Peyer's patch (tissue), 4 donors: ENCODE results near the gene FKBP15. TPM values are rescaled to one million over a fixed set of nuclear protein-coding genes. Genes with fewer than 3 reads are reported as not detected.
"Not testable (repeated sequence)": the region's sequence is repeated elsewhere in the genome, so short reads cannot be mapped to it uniquely, and the experiment has no call there.

Source experiments
- DNase-seq, 3 donors: peaks; one replicate each; pipeline ENCODE4 v3.0.0-alpha.2; 2017 to 2019
- H3K27ac ChIP-seq, 4 donors: fragments of 200-600 bp; sonication (generic); one replicate each; pipeline ENCODE4 v1.5.1; 2016 to 2019
- H3K27me3 ChIP-seq, 2 donors: fragments of 200-600 bp; sonication (generic); one replicate each; pipeline ENCODE4 v1.5.1; 2019
- H3K36me3 ChIP-seq, 3 donors: fragments of 200-600 bp; sonication (generic); one replicate each; pipeline ENCODE4 v1.5.1; 2016 to 2019
- H3K4me1 ChIP-seq, 4 donors: fragments of 200-600 bp; sonication (generic); one replicate each; pipeline ENCODE4 v1.5.1; 2016 to 2019
- H3K4me3 ChIP-seq, 4 donors: fragments of 200-600 bp; sonication (generic); 1 replicate in 3 of 4; 2 replicates in 1 of 4; pipeline ENCODE4 v1.5.1; 2016 to 2019; ENCODE audit warnings: mild to moderate bottlenecking in 1 of 4
- H3K9me3 ChIP-seq, 4 donors: fragments of 200-600 bp; sonication (generic); one replicate each; pipeline ENCODE4 v1.5.1; 2016 to 2019; ENCODE audit warnings: mild to moderate bottlenecking in 1 of 4
- POLR2A ChIP-seq, 2 donors: fragments of 450-650 bp; IDR thresholded peaks; one replicate each; pipeline ENCODE4 v1.5.1; 2017; ENCODE audit warnings: antibody characterized with exemption in 2 of 2, mild to moderate bottlenecking in 2 of 2, moderate library complexity in 2 of 2
- total RNA-seq, 4 donors: library from RNA; depleted of rRNA; stranded (reverse); fragments of >200 nt; gene quantifications; one replicate each; pipeline ENCODE4 v1.1.0, GENCODE V29; 2016
- TF ChIP-seq, protein P1 (sequence below), 6 experiments: fragments of 450-650 bp in 4 of 6; fragments of 200-600 bp in 2 of 6; sonication (generic) in 1 of 6; IDR thresholded peaks; one replicate each; pipeline ENCODE4 v1.5.1; 2017 to 2019; ENCODE audit warnings: antibody characterized with exemption in 6 of 6, mild to moderate bottlenecking in 3 of 6, moderate library complexity in 1 of 6

Gene FKBP15
- total RNA-seq, 4 donors from 2014 or later = 25.9 to 44.6 (median 32.5) TPM

DNA sequence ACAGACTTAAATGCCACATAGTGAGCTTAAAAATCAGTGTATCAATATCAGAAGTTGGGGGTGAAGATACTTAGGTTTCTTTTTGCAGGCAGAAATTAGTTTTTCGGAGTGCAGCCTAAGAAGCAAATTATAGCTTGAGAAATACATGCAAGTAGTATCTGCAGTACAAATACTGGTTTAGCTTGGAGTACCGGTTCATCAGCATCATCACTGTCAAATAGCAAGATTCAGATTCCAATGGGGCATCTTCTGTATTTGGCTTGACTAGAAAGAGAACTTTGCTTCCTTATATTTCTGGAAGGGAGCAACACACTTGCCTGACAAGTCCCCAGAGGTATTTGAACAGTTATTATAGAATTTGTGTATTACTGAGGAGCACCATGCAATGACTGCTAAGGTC is 20.1 kb upstream of the FKBP15 start:
- no peak overlapping the region for H3K4me3 ChIP-seq
- H3K4me1 ChIP-seq = no peaks in the 10 kb centered on the region
- H3K36me3 ChIP-seq = no peaks in the 10 kb centered on the region
- no peak for DNase-seq
- no peaks in the 10 kb centered on the region for H3K9me3 ChIP-seq
- no peak overlapping the region for H3K27ac ChIP-seq
- TF ChIP-seq, protein P1, sequence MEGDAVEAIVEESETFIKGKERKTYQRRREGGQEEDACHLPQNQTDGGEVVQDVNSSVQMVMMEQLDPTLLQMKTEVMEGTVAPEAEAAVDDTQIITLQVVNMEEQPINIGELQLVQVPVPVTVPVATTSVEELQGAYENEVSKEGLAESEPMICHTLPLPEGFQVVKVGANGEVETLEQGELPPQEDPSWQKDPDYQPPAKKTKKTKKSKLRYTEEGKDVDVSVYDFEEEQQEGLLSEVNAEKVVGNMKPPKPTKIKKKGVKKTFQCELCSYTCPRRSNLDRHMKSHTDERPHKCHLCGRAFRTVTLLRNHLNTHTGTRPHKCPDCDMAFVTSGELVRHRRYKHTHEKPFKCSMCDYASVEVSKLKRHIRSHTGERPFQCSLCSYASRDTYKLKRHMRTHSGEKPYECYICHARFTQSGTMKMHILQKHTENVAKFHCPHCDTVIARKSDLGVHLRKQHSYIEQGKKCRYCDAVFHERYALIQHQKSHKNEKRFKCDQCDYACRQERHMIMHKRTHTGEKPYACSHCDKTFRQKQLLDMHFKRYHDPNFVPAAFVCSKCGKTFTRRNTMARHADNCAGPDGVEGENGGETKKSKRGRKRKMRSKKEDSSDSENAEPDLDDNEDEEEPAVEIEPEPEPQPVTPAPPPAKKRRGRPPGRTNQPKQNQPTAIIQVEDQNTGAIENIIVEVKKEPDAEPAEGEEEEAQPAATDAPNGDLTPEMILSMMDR (IDR thresholded peaks at IDR 0.05) = no peak
- no peak for TF ChIP-seq POLR2A (IDR thresholded peaks at IDR 0.05)
- H3K27me3 ChIP-seq = no peaks in the 10 kb centered on the region

- Histone ChIP-seq H3K4me3 (no peak overlapping the region), H3K36me3 (no peaks in the 10 kb centered on the region), H3K9me3 (no peaks in the 10 kb centered on the region), H3K27ac (no peak overlapping the region), H3K27me3 (no peaks in the 10 kb centered on the region), H3K4me1 (no peaks in the 10 kb centered on the region)
- DNase-seq = no peak
- no peak for TF ChIP-seq POLR2A (IDR thresholded peaks at IDR 0.05)
- TF ChIP-seq, protein P1 (IDR thresholded peaks at IDR 0.05) = no peak
Observed at GRCh38 chr9:113238859-113239232, 17.8 kb upstream of the FKBP15 start.

DNA sequence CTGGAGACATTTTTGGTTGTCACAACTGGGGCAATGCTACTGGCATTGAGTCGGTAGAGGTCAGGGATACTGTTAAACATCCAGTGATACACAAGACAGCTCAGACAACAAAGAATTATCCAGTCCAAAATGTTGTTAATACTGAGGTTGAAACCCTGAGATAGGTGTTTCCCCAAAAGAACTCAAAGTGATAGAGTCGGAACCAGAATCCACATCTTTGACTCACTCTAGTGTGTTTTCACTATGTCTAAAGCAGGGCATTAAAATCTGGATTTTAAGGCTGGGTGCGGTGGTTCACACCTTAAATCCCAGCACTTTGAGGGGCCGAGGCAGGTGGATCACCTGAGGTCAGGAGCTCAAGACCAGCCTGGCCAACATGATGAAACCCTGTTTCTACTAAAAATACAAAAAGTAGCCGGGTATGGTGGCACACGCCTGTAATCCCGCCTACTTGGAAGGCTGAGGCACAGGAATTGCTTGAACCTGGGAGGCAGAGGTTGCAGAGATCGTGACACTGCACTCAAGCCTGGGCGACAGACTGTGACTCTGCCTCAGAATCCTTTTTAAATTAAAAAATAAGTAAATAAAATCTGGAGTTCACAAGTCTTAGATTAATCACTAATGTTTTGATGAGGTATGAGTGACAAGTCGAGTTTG is 17.3 kb upstream of the FKBP15 start:
- no peaks in the 10 kb centered on the region for H3K9me3 ChIP-seq
- H3K4me3 ChIP-seq = no peak overlapping the region
- no peaks in the 10 kb centered on the region for H3K27me3 ChIP-seq

DNA sequence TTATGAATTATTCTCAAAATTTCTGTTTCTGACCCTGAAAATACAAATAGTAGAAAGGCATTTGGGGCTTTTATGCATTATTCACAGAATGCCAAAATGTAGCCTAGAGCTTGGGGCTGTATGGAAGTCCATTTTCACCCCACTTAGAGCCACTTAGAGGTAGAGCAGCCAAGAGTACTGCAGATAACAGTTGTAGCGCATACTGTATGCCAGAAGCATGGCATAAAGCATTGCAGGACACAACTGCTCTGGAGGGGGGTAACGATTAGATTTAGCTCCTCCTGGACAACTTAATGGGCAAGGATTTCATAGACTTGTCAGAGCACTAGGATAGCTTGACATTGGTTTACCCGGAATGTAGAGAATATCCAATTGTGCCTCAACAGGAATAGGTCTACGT is 15.9 kb upstream of the FKBP15 start:
- Histone ChIP-seq H3K9me3 (no peaks in the 10 kb centered on the region), H3K27ac (no peak overlapping the region), H3K4me3 (no peak overlapping the region), H3K27me3 (no peaks in the 10 kb centered on the region), H3K4me1 (no peaks in the 10 kb centered on the region), H3K36me3 (no peaks in the 10 kb centered on the region)
- no peak for DNase-seq
- TF ChIP-seq POLR2A (IDR thresholded peaks at IDR 0.05) = no peak
- TF ChIP-seq, protein P1 (IDR thresholded peaks at IDR 0.05) = no peak

More for the DNA sequence above, 17.3 kb upstream of the FKBP15 start:
- TF ChIP-seq, protein P1 (IDR thresholded peaks at IDR 0.05) = no peak
- no peak for TF ChIP-seq POLR2A (IDR thresholded peaks at IDR 0.05)
- Histone ChIP-seq H3K36me3 (no peaks in the 10 kb centered on the region), H3K27ac (no peak overlapping the region), H3K4me1 (no peaks in the 10 kb centered on the region)
- DNase-seq = no peak

GRCh38 chr9:113235701-113236255 is 14.7 kb upstream of the FKBP15 start:
- H3K4me3 ChIP-seq, H3K27me3 ChIP-seq, H3K9me3 ChIP-seq, H3K36me3 ChIP-seq, H3K4me1 ChIP-seq, H3K27ac ChIP-seq, DNase-seq: not testable (repeated sequence)

DNA sequence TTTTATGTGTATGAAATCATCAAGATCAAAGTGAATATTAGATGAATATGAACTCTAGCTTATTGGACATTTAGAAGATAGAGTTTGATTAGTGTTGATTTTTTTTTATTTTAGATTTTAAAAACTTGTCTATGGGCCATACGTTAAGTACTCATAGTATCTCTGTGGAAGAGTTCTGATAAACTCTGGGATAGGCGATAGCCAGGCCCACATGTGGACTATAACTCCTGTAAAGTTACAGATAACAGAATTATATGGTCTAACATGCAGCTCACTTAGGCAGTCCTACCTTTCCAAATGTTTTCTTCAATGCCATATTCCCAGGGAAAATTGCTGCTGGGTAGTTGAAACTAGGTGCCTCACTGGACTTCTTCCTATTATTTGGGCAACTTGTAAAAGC is 10.6 kb upstream of the FKBP15 start:
- no peak for DNase-seq
- Histone ChIP-seq H3K27ac (no peak overlapping the region), H3K9me3 (no peaks in the 10 kb centered on the region), H3K4me1 (no peaks in the 10 kb centered on the region), H3K27me3 (no peaks in the 10 kb centered on the region), H3K4me3 (no peak overlapping the region), H3K36me3 (no peaks in the 10 kb centered on the region)
- TF ChIP-seq POLR2A (IDR thresholded peaks at IDR 0.05) = no peak
- TF ChIP-seq, protein P1 (IDR thresholded peaks at IDR 0.05) = no peak
